HCT116 (cell line): Measurements from ENCODE around the gene OSBPL10. TPM values are rescaled to one million over a fixed set of nuclear protein-coding genes. Genes with fewer than 3 reads are reported as not detected.

ENCODE experiments used
- ATAC-seq: fragments of 200-7000 bp; cut with Tn5 transposase; 2 replicates; pipeline ENCODE4 v1.9.1; 2020; ENCODE audit warnings: mild to moderate bottlenecking, moderate library complexity
- BruUV-seq: library from RNA; stranded (reverse); fragments of 400-500 nt; replicated peaks from 2 replicates; lab custom pipeline; 2021; lab: Mats Ljungman, UMichigan
- CTCF ChIA-PET: fragments of 300-600 bp; sonication (Branson Sonifier 250); formaldehyde crosslinking; loops from one replicate; lab custom pipeline; 2021; ENCODE audit warnings: antibody characterized with exemption; lab: Charles Lee
- POLR2A ChIA-PET: fragments of 300-600, 350-600 bp; sonication (Branson Sonifier 250); formaldehyde crosslinking; loops from one replicate; lab custom pipeline; 2021; ENCODE audit warnings: antibody characterized with exemption; lab: Charles Lee
- RAD21 ChIA-PET, 2 experiments: fragments of 300-600 bp; sonication (Branson Sonifier 250); formaldehyde crosslinking; loops; one replicate each; lab custom pipeline; 2023; ENCODE audit warnings: low total read pairs in 2 of 2; ENCODE audit not compliant: uncharacterized antibody in 2 of 2, unreplicated experiment in 2 of 2, low non-redundant PET in 1 of 2; lab: Charles Lee
- DNase-seq: peaks from one replicate; pipeline ENCODE4 v3.0.0-alpha.2; 2010; ENCODE audit warnings: low read depth, low spot score
- H2AFZ ChIP-seq: fragments of 200-600 bp; shearing (Covaris generic), sonication (generic); 2 replicates; pipeline ENCODE4 v1.6.1; 2017; ENCODE audit warnings: low read depth, mixed run types, mixed read lengths, antibody characterized with exemption, low read length; ENCODE audit not compliant: poor library complexity, severe bottlenecking
- H3K27ac ChIP-seq: 2 replicates; pipeline ENCODE4 v1.5.1; 2012; ENCODE audit warnings: low read depth, low read length
- H3K27me3 ChIP-seq: fragments of 200-600 bp; sonication (generic); 2 replicates; pipeline ENCODE4 v1.6.1; 2016; ENCODE audit warnings: mixed run types, low read length, mixed read lengths; ENCODE audit not compliant: insufficient read depth
- H3K36me3 ChIP-seq, 2 experiments: fragments of 200-500 bp in 1 of 2; fragments of 200-600 bp in 1 of 2; sonication (Bioruptor generic) in 1 of 2; sonication (generic) in 1 of 2; 2 replicates each; pipeline versions ENCODE4 v1.5.1 to v1.6.1; 2014 to 2016; ENCODE audit warnings: low read length in 2 of 2, inconsistent platforms in 1 of 2, mixed read lengths in 1 of 2, mixed run types in 1 of 2; ENCODE audit not compliant: insufficient read depth in 2 of 2, control insufficient read depth in 1 of 2
- H3K4me1 ChIP-seq, 2 experiments: fragments of 200-600 bp in 1 of 2; sonication (generic) in 1 of 2; 2 replicates each; pipeline versions ENCODE4 v1.5.1 to v1.6.1; 2012 to 2017; ENCODE audit warnings: low read length in 2 of 2, inconsistent platforms in 1 of 2, mild to moderate bottlenecking in 1 of 2, mixed read lengths in 1 of 2, mixed run types in 1 of 2, moderate library complexity in 1 of 2; ENCODE audit not compliant: insufficient read depth in 2 of 2, control insufficient read depth in 1 of 2
- H3K4me2 ChIP-seq: fragments of 200-600 bp; sonication (generic); 2 replicates; pipeline ENCODE4 v1.6.1; 2017; ENCODE audit warnings: mixed run types, low read length, mixed read lengths
- H3K4me3 ChIP-seq, 2 experiments: fragments of 200-600 bp in 1 of 2; sonication (generic) in 1 of 2; replicated peaks in 1 of 2; 2 replicates each; pipeline ENCODE4 v1.5.1; 2011 to 2016; ENCODE audit warnings: low read length in 2 of 2, control low read depth in 1 of 2, low read depth in 1 of 2, mild to moderate bottlenecking in 1 of 2, mixed read lengths in 1 of 2, mixed run types in 1 of 2
- H3K79me2 ChIP-seq: fragments of 200-600 bp; sonication (generic); 2 replicates; pipeline ENCODE4 v1.6.1; 2017; ENCODE audit warnings: mild to moderate bottlenecking, mixed run types, low read length, moderate library complexity, mixed read lengths; ENCODE audit not compliant: insufficient read depth
- H3K9ac ChIP-seq: fragments of 200-600 bp; sonication (generic); 2 replicates; pipeline ENCODE4 v1.6.1; 2016; ENCODE audit warnings: low read length, mixed read lengths
- H3K9me2 ChIP-seq: fragments of 200-600 bp; sonication (generic), shearing (Covaris generic); 2 replicates; pipeline ENCODE4 v1.6.1; 2017; ENCODE audit warnings: mixed run types, mild to moderate bottlenecking, moderate library complexity; ENCODE audit not compliant: insufficient read depth
- H3K9me3 ChIP-seq, 2 experiments: fragments of 200-500 bp in 1 of 2; fragments of 200-600 bp in 1 of 2; sonication (Bioruptor generic) in 1 of 2; sonication (generic) in 1 of 2; 2 replicates each; pipeline ENCODE4 v1.6.1; 2014 to 2017; ENCODE audit warnings: low read length in 2 of 2, mixed read lengths in 2 of 2, inconsistent platforms in 1 of 2, low read depth in 1 of 2, mild to moderate bottlenecking in 1 of 2, mixed run types in 1 of 2, moderate library complexity in 1 of 2; ENCODE audit not compliant: control insufficient read depth in 1 of 2, insufficient read depth in 1 of 2
- H4K20me1 ChIP-seq: fragments of 200-600 bp; sonication (generic), shearing (Covaris generic); 2 replicates; pipeline ENCODE4 v1.6.1; 2017; ENCODE audit warnings: mixed run types, mild to moderate bottlenecking, moderate library complexity; ENCODE audit not compliant: insufficient read depth
- CBX3 ChIP-seq: IDR thresholded peaks from 2 replicates; pipeline ENCODE4 v1.6.1; 2012; ENCODE audit warnings: low read depth
- EGR1 ChIP-seq: IDR thresholded peaks from 2 replicates; pipeline ENCODE4 v1.6.1; 2012; ENCODE audit warnings: low read depth
- EZH2 ChIP-seq: fragments of 200-600 bp; sonication (generic); IDR thresholded peaks from 2 replicates; pipeline ENCODE4 v1.6.1; 2017; ENCODE audit warnings: antibody characterized with exemption, mixed run types
- JUND ChIP-seq: IDR thresholded peaks from 2 replicates; pipeline ENCODE4 v1.6.1; 2012
- POLR2A ChIP-seq: IDR thresholded peaks from 2 replicates; pipeline ENCODE4 v1.7.0; 2011; ENCODE audit warnings: borderline replicate concordance; ENCODE audit not compliant: insufficient read depth, insufficient read length; ENCODE audit errors: extremely low read depth
- POLR2AphosphoS5 ChIP-seq: IDR thresholded peaks from 2 replicates; pipeline ENCODE4 v1.6.1; 2011; ENCODE audit warnings: mild to moderate bottlenecking, low read depth, low read length, moderate library complexity
- RAD21 ChIP-seq: IDR thresholded peaks from 2 replicates; pipeline ENCODE4 v1.6.1; 2012; ENCODE audit warnings: low read depth, mild to moderate bottlenecking
- SIN3A ChIP-seq: IDR thresholded peaks from 2 replicates; pipeline ENCODE4 v1.6.1; 2012; ENCODE audit warnings: low read depth
- SRF ChIP-seq: IDR thresholded peaks from 2 replicates; pipeline ENCODE4 v1.6.1; 2012; ENCODE audit warnings: low read depth
- TCF7L2 ChIP-seq: IDR thresholded peaks from 2 replicates; pipeline ENCODE4 v1.7.0; 2011; ENCODE audit warnings: borderline replicate concordance, inconsistent platforms; ENCODE audit not compliant: insufficient read depth, insufficient read length; ENCODE audit errors: extremely low read depth
- ZFX ChIP-seq: fragments of 450-650 bp; IDR thresholded peaks from 2 replicates; pipeline ENCODE4 v1.6.1; 2017
- ZNF274 ChIP-seq: fragments of 200-500 bp; sonication (Bioruptor generic); IDR thresholded peaks from 2 replicates; pipeline ENCODE4 v1.6.1; 2014; ENCODE audit warnings: mild to moderate bottlenecking, low read depth, low read length, inconsistent platforms
- intact Hi-C: fragments of 100-400 bp; cut with micrococcal nuclease; formaldehyde crosslinking; loops from 2 replicates; pipeline ENCODE4 v1.10.0; 2022
- total RNA-seq: library from RNA; stranded (reverse); gene quantifications from one replicate; pipeline ENCODE4 v1.2.1, GENCODE V29; 2021; ENCODE audit not compliant: unreplicated experiment
- TF ChIP-seq, protein P1 (sequence below): IDR thresholded peaks from 2 replicates; pipeline ENCODE4 v1.6.1; 2012
- TF ChIP-seq, protein P2 (sequence below): IDR thresholded peaks from 2 replicates; pipeline ENCODE4 v1.6.1; 2012
- TF ChIP-seq, protein P3 (sequence below): IDR thresholded peaks from 2 replicates; pipeline ENCODE4 v1.6.1; 2012; ENCODE audit warnings: low read depth
- TF ChIP-seq, protein P4 (sequence below), 3 experiments: fragments of 200-600 bp in 1 of 3; sonication (generic) in 1 of 3; IDR thresholded peaks in 2 of 3; conservative IDR thresholded peaks in 1 of 3; 2 replicates each; pipeline ENCODE4 v1.5.1; 2012 to 2017; ENCODE audit warnings: low read depth in 2 of 3, low read length in 2 of 3, antibody characterized with exemption in 1 of 3, borderline replicate concordance in 1 of 3, control low read depth in 1 of 3, mild to moderate bottlenecking in 1 of 3, mixed read lengths in 1 of 3, mixed run types in 1 of 3, moderate library complexity in 1 of 3; ENCODE audit not compliant: insufficient read depth in 1 of 3
- TF ChIP-seq, protein P5 (sequence below): IDR thresholded peaks from 2 replicates; pipeline ENCODE4 v1.6.1; 2011; ENCODE audit warnings: mild to moderate bottlenecking, low read length, moderate library complexity; ENCODE audit not compliant: insufficient replicate concordance; ENCODE audit errors: extremely low read depth

OSBPL10 gene
- total RNA-seq, 1 experiment from 2014 or later: 25.8 TPM

DNA sequence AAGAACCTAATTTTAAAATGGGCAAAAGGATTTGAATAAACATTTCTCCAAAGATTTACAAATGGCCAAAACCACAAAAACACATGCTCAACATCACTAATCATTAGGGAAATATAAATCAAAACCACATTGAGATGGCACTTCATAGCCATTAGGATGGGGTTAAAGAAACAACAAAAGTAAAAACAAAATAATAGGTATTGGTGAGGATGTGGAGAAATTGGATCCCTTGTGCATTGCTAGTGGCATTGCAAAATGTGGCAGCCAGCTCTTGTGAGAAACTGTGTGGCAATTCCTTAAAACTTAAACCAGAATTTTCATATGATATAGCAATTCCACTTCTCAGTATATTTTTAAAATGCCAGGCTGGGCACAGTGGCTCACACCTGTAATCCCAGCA lies 321.8 kb downstream of the OSBPL10 start:
- intact Hi-C loops: no loop called here
- ChIA-PET CTCF (no interaction called here), POLR2A (no interaction called here), RAD21 (no interaction called here)
- Histone ChIP-seq H3K4me3 (no peak overlapping the region), H3K79me2 (no peaks in the 10 kb centered on the region), H3K9me2 (no peaks in the 10 kb centered on the region), H3K36me3 (no peaks in the 10 kb centered on the region), H3K4me1 (no peaks in the 10 kb centered on the region), H4K20me1 (no peaks in the 10 kb centered on the region), H3K4me2 (no peak overlapping the region), H3K9me3 (peaks cover 0 to 6% of the 10 kb centered on the region in 2 experiments; a peak in 1 of 4 replicates), H3K27ac (no peak overlapping the region), H3K27me3 (no peaks in the 10 kb centered on the region), H2AFZ (no peak overlapping the region), H3K9ac (no peak overlapping the region)
- BruUV-seq: no TSS peak
- ATAC-seq (no peak), DNase-seq (no peak)
- no peak for TF ChIP-seq POLR2AphosphoS5
- TF ChIP-seq, protein P1, sequence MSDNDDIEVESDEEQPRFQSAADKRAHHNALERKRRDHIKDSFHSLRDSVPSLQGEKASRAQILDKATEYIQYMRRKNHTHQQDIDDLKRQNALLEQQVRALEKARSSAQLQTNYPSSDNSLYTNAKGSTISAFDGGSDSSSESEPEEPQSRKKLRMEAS: no peak
- TF ChIP-seq, protein P2, sequence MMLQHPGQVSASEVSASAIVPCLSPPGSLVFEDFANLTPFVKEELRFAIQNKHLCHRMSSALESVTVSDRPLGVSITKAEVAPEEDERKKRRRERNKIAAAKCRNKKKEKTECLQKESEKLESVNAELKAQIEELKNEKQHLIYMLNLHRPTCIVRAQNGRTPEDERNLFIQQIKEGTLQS: no peak
- TF ChIP-seq JUND: no peak
- TF ChIP-seq POLR2A: no peak
- TF ChIP-seq, protein P3, sequence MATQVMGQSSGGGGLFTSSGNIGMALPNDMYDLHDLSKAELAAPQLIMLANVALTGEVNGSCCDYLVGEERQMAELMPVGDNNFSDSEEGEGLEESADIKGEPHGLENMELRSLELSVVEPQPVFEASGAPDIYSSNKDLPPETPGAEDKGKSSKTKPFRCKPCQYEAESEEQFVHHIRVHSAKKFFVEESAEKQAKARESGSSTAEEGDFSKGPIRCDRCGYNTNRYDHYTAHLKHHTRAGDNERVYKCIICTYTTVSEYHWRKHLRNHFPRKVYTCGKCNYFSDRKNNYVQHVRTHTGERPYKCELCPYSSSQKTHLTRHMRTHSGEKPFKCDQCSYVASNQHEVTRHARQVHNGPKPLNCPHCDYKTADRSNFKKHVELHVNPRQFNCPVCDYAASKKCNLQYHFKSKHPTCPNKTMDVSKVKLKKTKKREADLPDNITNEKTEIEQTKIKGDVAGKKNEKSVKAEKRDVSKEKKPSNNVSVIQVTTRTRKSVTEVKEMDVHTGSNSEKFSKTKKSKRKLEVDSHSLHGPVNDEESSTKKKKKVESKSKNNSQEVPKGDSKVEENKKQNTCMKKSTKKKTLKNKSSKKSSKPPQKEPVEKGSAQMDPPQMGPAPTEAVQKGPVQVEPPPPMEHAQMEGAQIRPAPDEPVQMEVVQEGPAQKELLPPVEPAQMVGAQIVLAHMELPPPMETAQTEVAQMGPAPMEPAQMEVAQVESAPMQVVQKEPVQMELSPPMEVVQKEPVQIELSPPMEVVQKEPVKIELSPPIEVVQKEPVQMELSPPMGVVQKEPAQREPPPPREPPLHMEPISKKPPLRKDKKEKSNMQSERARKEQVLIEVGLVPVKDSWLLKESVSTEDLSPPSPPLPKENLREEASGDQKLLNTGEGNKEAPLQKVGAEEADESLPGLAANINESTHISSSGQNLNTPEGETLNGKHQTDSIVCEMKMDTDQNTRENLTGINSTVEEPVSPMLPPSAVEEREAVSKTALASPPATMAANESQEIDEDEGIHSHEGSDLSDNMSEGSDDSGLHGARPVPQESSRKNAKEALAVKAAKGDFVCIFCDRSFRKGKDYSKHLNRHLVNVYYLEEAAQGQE: no peak
- TF ChIP-seq SIN3A: no peak
- no peak for TF ChIP-seq SRF
- TF ChIP-seq, protein P4, sequence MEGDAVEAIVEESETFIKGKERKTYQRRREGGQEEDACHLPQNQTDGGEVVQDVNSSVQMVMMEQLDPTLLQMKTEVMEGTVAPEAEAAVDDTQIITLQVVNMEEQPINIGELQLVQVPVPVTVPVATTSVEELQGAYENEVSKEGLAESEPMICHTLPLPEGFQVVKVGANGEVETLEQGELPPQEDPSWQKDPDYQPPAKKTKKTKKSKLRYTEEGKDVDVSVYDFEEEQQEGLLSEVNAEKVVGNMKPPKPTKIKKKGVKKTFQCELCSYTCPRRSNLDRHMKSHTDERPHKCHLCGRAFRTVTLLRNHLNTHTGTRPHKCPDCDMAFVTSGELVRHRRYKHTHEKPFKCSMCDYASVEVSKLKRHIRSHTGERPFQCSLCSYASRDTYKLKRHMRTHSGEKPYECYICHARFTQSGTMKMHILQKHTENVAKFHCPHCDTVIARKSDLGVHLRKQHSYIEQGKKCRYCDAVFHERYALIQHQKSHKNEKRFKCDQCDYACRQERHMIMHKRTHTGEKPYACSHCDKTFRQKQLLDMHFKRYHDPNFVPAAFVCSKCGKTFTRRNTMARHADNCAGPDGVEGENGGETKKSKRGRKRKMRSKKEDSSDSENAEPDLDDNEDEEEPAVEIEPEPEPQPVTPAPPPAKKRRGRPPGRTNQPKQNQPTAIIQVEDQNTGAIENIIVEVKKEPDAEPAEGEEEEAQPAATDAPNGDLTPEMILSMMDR (IDR thresholded peaks at IDR 0.05 in 2 of 3, conservative IDR thresholded peaks at IDR 0.05 in 1 of 3; ENCODE audit: borderline replicate concordance in 1 of 3, insufficient read depth in 1 of 3, low read depth in 2 of 3, low read length in 2 of 3): no peak
- no peak for TF ChIP-seq TCF7L2
- TF ChIP-seq EGR1: no peak
- no peak for TF ChIP-seq ZFX
- TF ChIP-seq, protein P5, sequence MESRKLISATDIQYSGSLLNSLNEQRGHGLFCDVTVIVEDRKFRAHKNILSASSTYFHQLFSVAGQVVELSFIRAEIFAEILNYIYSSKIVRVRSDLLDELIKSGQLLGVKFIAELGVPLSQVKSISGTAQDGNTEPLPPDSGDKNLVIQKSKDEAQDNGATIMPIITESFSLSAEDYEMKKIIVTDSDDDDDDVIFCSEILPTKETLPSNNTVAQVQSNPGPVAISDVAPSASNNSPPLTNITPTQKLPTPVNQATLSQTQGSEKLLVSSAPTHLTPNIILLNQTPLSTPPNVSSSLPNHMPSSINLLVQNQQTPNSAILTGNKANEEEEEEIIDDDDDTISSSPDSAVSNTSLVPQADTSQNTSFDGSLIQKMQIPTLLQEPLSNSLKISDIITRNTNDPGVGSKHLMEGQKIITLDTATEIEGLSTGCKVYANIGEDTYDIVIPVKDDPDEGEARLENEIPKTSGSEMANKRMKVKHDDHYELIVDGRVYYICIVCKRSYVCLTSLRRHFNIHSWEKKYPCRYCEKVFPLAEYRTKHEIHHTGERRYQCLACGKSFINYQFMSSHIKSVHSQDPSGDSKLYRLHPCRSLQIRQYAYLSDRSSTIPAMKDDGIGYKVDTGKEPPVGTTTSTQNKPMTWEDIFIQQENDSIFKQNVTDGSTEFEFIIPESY: no peak
- TF ChIP-seq CBX3: no peak
- TF ChIP-seq RAD21: no peak
- no peak for TF ChIP-seq ZNF274
- no peak for TF ChIP-seq EZH2
